SH-SY5Y (cell line): ENCODE measurements around the gene PKDREJ.

Experiments
- GATA2 ChIP-seq: IDR thresholded peaks from 2 replicates; pipeline ENCODE4 v1.6.1; 2011; ENCODE audit warnings: mild to moderate bottlenecking, low read depth, low read length
- GATA3 ChIP-seq: IDR thresholded peaks from 2 replicates; pipeline ENCODE4 v1.6.1; 2011; ENCODE audit warnings: low read depth, mild to moderate bottlenecking, low read length, moderate library complexity

DNA sequence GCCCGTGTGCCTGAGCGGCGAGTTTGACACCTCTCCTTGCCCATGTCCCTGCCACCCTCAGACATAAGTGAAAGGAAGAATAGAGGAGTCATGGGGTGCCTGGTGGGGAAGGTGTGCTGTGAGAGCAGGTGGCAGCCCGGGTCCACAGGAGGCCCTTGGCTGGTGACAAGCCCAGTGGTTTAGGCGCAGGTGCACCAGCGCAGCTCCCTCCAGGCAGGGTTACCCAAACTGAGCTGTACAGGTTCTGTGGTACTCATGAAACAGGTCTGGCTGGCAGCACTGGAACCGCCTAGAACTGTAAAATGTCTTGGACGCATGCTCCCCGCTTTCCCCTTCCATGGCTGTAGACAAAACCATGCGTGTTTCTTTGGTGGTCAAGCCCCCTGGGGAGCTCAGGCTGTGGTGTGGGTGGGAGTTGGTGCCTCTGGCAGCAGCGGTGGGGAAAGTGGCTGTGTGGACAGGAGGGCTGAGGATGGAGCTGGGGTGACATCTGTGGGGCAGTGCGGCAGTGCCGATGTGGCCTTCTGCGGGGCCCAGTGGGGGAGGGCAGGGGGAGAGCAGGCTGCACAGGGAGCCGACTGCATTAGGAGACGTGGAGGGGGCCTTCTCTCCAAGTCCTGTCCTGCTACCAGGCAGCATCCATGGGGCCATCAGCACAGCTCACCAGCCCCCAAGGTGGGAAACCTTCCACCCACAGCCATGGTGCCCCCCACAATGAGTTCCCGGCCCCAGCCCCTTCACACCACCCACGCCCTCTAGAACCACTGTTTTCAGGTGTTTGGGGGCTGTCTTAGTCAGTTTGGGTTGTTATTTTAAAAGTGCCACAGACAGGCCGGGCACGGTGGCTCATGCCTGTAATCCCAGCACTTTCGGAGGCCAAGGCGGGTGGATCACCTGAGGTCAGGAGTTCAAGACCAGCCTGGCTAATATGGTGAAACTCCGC, 28.0 kb upstream of the PKDREJ start:
- no peak for TF ChIP-seq GATA3
- TF ChIP-seq GATA2: no peak
